ENCODE results near the gene BOD1L1.

GRCh38 chr4:13647031-13647430 is 19.5 kb upstream of the BOD1L1 start:
- TF ChIP-seq TCF12 (IDR thresholded peaks at IDR 0.05; ENCODE audit: low read depth, low read length) (no peak), MAFK (IDR thresholded peaks at IDR 0.05; ENCODE audit: low read depth, low read length) (no peak), CHD1 (IDR thresholded peaks at IDR 0.05; ENCODE audit: low read depth, low read length) (no peak), SUZ12 (IDR thresholded peaks at IDR 0.05; ENCODE audit: low read length) (no peak), SIX5 (IDR thresholded peaks at IDR 0.05; ENCODE audit: low read depth, low read length) (no peak), CREB1 (IDR thresholded peaks at IDR 0.05) (no peak), HDAC2 (IDR thresholded peaks at IDR 0.05; ENCODE audit: borderline replicate concordance in 1 of 2, low read depth in 2 of 2, low read length in 2 of 2) (no peak), EZH2 (IDR thresholded peaks at IDR 0.05; ENCODE audit: low read depth, low read length, severe bottlenecking) (no peak)
- TF ChIP-seq, protein P1, sequence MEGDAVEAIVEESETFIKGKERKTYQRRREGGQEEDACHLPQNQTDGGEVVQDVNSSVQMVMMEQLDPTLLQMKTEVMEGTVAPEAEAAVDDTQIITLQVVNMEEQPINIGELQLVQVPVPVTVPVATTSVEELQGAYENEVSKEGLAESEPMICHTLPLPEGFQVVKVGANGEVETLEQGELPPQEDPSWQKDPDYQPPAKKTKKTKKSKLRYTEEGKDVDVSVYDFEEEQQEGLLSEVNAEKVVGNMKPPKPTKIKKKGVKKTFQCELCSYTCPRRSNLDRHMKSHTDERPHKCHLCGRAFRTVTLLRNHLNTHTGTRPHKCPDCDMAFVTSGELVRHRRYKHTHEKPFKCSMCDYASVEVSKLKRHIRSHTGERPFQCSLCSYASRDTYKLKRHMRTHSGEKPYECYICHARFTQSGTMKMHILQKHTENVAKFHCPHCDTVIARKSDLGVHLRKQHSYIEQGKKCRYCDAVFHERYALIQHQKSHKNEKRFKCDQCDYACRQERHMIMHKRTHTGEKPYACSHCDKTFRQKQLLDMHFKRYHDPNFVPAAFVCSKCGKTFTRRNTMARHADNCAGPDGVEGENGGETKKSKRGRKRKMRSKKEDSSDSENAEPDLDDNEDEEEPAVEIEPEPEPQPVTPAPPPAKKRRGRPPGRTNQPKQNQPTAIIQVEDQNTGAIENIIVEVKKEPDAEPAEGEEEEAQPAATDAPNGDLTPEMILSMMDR (IDR thresholded peaks at IDR 0.05; ENCODE audit: control extremely low read depth in 1 of 3, insufficient read depth in 1 of 3, low read depth in 1 of 3, low read length in 3 of 3): no peak

All from H1 (cell line).